Measurements from ENCODE around the gene MAPKBP1. TPM values are rescaled to one million over a fixed set of nuclear protein-coding genes. Genes with fewer than 3 reads are reported as not detected.

MAPKBP1 gene
- total RNA-seq, 2 donors from 2014 or later: 30.2 to 34.6 TPM

- peak overlapping the region; percentile 27 for H3K27ac Mint-ChIP-seq
- H3K4me1 Mint-ChIP-seq: peaks cover 8% of the 10 kb centered on the region
- H3K27me3 Mint-ChIP-seq: no peaks in the 10 kb centered on the region
- H3K4me3 Mint-ChIP-seq: no peak overlapping the region
- DNase-seq: no peak
- ATAC-seq: no peak
- peaks cover 3% of the 10 kb centered on the region for H3K36me3 Mint-ChIP-seq (ENCODE audit: low read depth)
- no peaks in the 10 kb centered on the region for H3K9me3 ChIP-seq (ENCODE audit: control insufficient read depth, low read length, poor library complexity, severe bottlenecking)
Observed at GRCh38 chr15:41804916-41805666, 30.8 kb downstream of the MAPKBP1 start.

GRCh38 chr15:41805711-41806110 is 31.4 kb downstream of the MAPKBP1 start:
- Mint-ChIP-seq H3K36me3 (ENCODE audit: low read depth) (no peaks in the 10 kb centered on the region), H3K4me3 (no peak overlapping the region), H3K27ac (no peak overlapping the region), H3K4me1 (peaks cover 9% of the 10 kb centered on the region), H3K27me3 (no peaks in the 10 kb centered on the region)
- ATAC-seq (no peak), DNase-seq (no peak)
- no peaks in the 10 kb centered on the region for H3K9me3 ChIP-seq (ENCODE audit: control insufficient read depth, low read length, poor library complexity, severe bottlenecking)

DNA sequence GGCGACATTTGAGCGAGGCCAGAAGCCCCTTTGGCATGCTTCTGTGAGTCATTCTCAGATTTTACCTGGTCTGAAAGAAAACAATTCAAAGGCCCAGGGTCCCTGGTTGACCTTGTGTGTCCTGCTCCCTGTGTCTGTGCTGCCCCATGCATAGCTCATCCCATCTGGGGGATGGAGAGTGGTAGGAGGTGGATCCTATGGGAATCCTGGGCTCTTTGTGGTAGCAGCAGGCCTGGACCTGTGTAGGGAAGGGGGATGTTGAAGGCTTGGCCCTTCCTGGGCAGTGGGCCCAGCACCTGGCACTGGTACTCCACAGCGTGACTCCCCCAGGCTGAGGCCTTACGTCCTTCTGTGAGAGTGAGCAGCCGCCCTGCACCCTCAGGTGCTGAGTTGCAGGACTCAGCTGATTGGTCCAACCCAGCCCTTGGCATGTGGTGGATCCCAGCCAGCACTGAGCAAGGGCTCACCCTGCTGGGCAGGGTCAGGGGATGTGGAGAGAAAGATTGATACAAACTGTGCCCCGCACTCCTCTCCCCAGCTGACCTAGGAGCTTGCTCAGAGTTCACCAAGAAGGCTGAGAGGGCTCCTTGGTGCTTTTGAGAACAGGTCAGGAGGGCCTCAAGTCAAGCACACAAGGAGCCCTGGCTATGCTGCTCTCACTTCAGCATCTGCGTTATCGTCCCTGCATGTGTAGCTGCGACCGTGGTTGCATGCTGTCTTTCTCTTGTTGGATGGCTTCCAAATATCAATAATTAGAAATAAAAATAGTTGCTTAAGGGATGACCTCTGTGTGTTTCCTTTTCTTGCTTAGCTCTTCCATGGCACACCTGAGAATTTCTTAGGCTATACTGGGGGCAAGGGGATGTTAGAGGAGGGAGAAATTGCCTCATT is 32.3 kb downstream of the MAPKBP1 start:
- no peak overlapping the region for H3K27ac Mint-ChIP-seq
- H3K4me3 Mint-ChIP-seq: no peak overlapping the region
- H3K36me3 Mint-ChIP-seq (ENCODE audit: low read depth): no peaks in the 10 kb centered on the region
- DNase-seq (no peak), ATAC-seq (no peak)
- no peaks in the 10 kb centered on the region for H3K27me3 Mint-ChIP-seq
- no peaks in the 10 kb centered on the region for H3K9me3 ChIP-seq (ENCODE audit: control insufficient read depth, low read length, poor library complexity, severe bottlenecking)
- peaks cover 15% of the 10 kb centered on the region for H3K4me1 Mint-ChIP-seq

DNA sequence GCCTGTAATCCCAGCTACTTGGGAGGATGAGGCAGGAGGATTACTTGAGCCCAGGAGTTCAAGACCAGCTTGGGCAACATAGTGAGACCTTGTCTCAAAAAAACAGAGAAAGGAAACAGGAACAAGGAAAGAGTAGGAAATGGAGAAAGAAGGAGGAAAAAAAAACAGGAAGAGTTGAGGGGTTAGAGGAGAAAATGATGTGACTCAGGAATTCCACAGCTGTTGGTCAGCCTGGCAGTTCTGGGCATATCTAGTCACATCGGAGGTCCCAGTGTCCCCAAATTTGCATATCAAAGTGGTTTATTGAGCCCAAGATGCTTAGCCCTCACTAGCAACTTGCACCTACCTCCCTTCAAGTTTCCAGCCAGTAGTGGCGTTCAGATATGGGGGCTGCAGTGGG is 34.8 kb downstream of the MAPKBP1 start:
- Mint-ChIP-seq H3K4me1 (peaks cover 22% of the 10 kb centered on the region), H3K4me3 (no peak overlapping the region), H3K27me3 (no peaks in the 10 kb centered on the region), H3K27ac (no peak overlapping the region), H3K36me3 (ENCODE audit: low read depth) (no peaks in the 10 kb centered on the region)
- ATAC-seq: no peak
- no peaks in the 10 kb centered on the region for H3K9me3 ChIP-seq (ENCODE audit: control insufficient read depth, low read length, poor library complexity, severe bottlenecking)
- no peak for DNase-seq

- Mint-ChIP-seq H3K36me3 (ENCODE audit: low read depth) (no peaks in the 10 kb centered on the region), H3K4me1 (peaks cover 19% of the 10 kb centered on the region), H3K4me3 (peak overlapping the region; percentile 43), H3K27me3 (no peaks in the 10 kb centered on the region), H3K27ac (no peak overlapping the region)
- ATAC-seq (no peak), DNase-seq (no peak)
- H3K9me3 ChIP-seq (ENCODE audit: control insufficient read depth, low read length, poor library complexity, severe bottlenecking): no peaks in the 10 kb centered on the region
Observed at GRCh38 chr15:41809526-41810220, 35.4 kb downstream of the MAPKBP1 start.

DNA sequence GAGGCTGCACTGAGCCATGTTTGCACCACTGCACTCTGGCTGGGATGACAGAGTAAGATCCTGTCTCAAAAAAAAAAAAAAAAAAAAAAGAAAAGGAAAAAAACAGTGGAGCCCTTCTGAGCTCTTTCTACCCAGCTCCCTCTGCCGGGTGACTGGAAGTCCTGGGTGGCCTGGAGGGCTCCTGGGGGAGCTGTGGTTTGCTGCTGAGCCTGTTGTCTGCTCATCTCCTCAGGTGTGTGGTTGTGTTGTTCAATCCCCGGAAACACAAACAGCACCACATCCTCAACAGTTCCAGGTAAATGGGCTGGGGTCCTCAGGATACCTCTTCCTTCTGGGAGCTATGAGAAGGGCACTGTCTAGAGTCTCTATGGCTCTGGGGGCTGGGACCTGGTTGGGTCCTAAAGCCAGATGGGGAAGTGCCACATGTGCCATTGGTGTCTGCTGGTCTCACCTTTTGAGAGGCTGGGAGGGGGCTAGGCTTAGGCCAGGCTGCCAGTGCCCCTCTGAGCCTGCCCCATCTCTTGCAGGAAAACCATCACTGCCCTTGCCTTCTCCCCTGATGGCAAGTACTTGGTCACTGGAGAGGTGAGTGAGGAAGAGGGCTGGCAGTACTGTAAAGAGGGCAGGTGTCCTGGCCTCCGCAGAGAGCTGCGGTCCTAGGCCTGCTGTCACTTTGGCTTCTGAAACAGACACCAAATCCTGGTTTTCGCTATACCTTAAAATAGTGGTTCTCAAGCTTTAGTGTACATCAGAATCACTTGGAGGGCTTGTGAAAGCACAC is 36.6 kb downstream of the MAPKBP1 start:
- H3K36me3 Mint-ChIP-seq (ENCODE audit: low read depth): no peaks in the 10 kb centered on the region
- H3K4me1 Mint-ChIP-seq: peaks cover 19% of the 10 kb centered on the region
- no peak for DNase-seq
- no peak overlapping the region for H3K27ac Mint-ChIP-seq
- H3K4me3 Mint-ChIP-seq: peak overlapping the region; percentile 43
- H3K27me3 Mint-ChIP-seq: no peaks in the 10 kb centered on the region
- no peaks in the 10 kb centered on the region for H3K9me3 ChIP-seq (ENCODE audit: control insufficient read depth, low read length, poor library complexity, severe bottlenecking)
- no peak for ATAC-seq

GRCh38 chr15:41811432-41812195 is 37.3 kb downstream of the MAPKBP1 start:
- no peaks in the 10 kb centered on the region for H3K36me3 Mint-ChIP-seq (ENCODE audit: low read depth)
- ATAC-seq: peak; percentile 97
- peak overlapping the region; percentile 19 for H3K4me3 Mint-ChIP-seq

GRCh38 chr15:41812820-41813375 is 38.6 kb downstream of the MAPKBP1 start:
- no peak for DNase-seq
- H3K4me1 Mint-ChIP-seq: peaks cover 19% of the 10 kb centered on the region
- H3K27ac Mint-ChIP-seq: peak overlapping the region; percentile 74
- no peak for ATAC-seq
- H3K4me3 Mint-ChIP-seq: no peak overlapping the region
- H3K9me3 ChIP-seq (ENCODE audit: control insufficient read depth, low read length, poor library complexity, severe bottlenecking): no peaks in the 10 kb centered on the region
- H3K27me3 Mint-ChIP-seq: no peaks in the 10 kb centered on the region
- no peaks in the 10 kb centered on the region for H3K36me3 Mint-ChIP-seq (ENCODE audit: low read depth)

More at GRCh38 chr15:41811432-41812195, 37.3 kb downstream of the MAPKBP1 start:
- Mint-ChIP-seq H3K4me1 (peaks cover 19% of the 10 kb centered on the region), H3K27me3 (no peaks in the 10 kb centered on the region), H3K27ac (no peak overlapping the region)
- DNase-seq: peak; percentile 56 to 65 (median 58)
- H3K9me3 ChIP-seq (ENCODE audit: control insufficient read depth, low read length, poor library complexity, severe bottlenecking): no peaks in the 10 kb centered on the region

- Mint-ChIP-seq H3K4me3 (no peak overlapping the region), H3K27me3 (no peaks in the 10 kb centered on the region), H3K27ac (no peak overlapping the region), H3K36me3 (ENCODE audit: low read depth) (no peaks in the 10 kb centered on the region), H3K4me1 (peaks cover 19% of the 10 kb centered on the region)
- ATAC-seq (no peak), DNase-seq (no peak)
- H3K9me3 ChIP-seq (ENCODE audit: control insufficient read depth, low read length, poor library complexity, severe bottlenecking): no peaks in the 10 kb centered on the region
Observed at GRCh38 chr15:41813426-41813825, 39.1 kb downstream of the MAPKBP1 start.

DNA sequence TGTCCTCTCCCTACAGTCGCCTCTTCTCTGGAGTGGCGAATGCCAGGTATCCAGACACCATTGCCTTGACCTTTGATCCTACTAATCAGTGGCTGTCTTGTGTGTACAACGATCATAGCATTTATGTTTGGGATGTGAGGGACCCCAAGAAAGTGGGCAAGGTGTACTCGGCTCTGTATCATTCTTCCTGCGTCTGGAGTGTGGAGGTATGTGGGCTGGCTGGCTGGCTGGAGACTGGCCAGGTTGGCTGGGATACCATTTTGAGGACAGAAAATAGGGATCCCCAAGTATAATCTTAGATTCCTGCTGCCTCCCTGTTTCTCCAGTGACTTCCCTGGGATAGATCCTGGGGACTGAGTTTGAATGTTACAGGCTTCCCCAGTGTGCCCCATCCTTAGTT is 40.2 kb downstream of the MAPKBP1 start:
- no peak overlapping the region for H3K27ac Mint-ChIP-seq

GRCh38 chr15:41816788-41817187 is 42.5 kb downstream of the MAPKBP1 start:
- no peaks in the 10 kb centered on the region for H3K27me3 Mint-ChIP-seq
- peaks cover 4% of the 10 kb centered on the region for H3K36me3 Mint-ChIP-seq (ENCODE audit: low read depth)
- DNase-seq (no peak), ATAC-seq (no peak)
- peaks cover 7% of the 10 kb centered on the region for H3K4me1 Mint-ChIP-seq
- H3K27ac Mint-ChIP-seq: no peak overlapping the region
- no peaks in the 10 kb centered on the region for H3K9me3 ChIP-seq (ENCODE audit: control insufficient read depth, low read length, poor library complexity, severe bottlenecking)
- no peak overlapping the region for H3K4me3 Mint-ChIP-seq

More for the DNA sequence above, 40.2 kb downstream of the MAPKBP1 start:
- no peak for DNase-seq
- H3K4me3 Mint-ChIP-seq: no peak overlapping the region
- H3K36me3 Mint-ChIP-seq (ENCODE audit: low read depth): peaks cover under 1% of the 10 kb centered on the region
- H3K4me1 Mint-ChIP-seq: peaks cover 16% of the 10 kb centered on the region
- no peaks in the 10 kb centered on the region for H3K27me3 Mint-ChIP-seq
- no peak for ATAC-seq
- no peaks in the 10 kb centered on the region for H3K9me3 ChIP-seq (ENCODE audit: control insufficient read depth, low read length, poor library complexity, severe bottlenecking)

- Mint-ChIP-seq H3K27ac (no peak overlapping the region), H3K4me3 (no peak overlapping the region), H3K4me1 (peaks cover 5% of the 10 kb centered on the region), H3K36me3 (ENCODE audit: low read depth) (peaks cover 4% of the 10 kb centered on the region), H3K27me3 (no peaks in the 10 kb centered on the region)
- ATAC-seq (no peak), DNase-seq (no peak)
- H3K9me3 ChIP-seq (ENCODE audit: control insufficient read depth, low read length, poor library complexity, severe bottlenecking): no peaks in the 10 kb centered on the region
Observed at GRCh38 chr15:41817327-41817726, 43.0 kb downstream of the MAPKBP1 start.

All from T-helper 17 cell (primary cell).